Activated naive CD4-positive, alpha-beta T cell (primary cell): ENCODE data around the gene MYADML2.

Source experiments
- DNase-seq, 4 experiments: peaks; one replicate each; lab custom pipeline; 2025; lab: John Stamatoyannopoulos, UW

The MYADML2 gene

GRCh38 chr17:81899514-81900166 is 47.4 kb downstream of the MYADML2 start:
- DNase-seq: no peak

- DNase-seq: no peak
These were observed 48.1 kb downstream of the MYADML2 start for GRCh38 chr17:81898885-81899284.

- DNase-seq: no peak
These were observed 48.8 kb downstream of the MYADML2 start for GRCh38 chr17:81898029-81898866.

GRCh38 chr17:81895400-81895799 is 51.6 kb downstream of the MYADML2 start:
- no peak for DNase-seq

- no peak for DNase-seq
These were observed 55.8 kb downstream of the MYADML2 start for GRCh38 chr17:81891303-81891552.

GRCh38 chr17:81890447-81891302 is 56.4 kb downstream of the MYADML2 start:
- DNase-seq: no peak
